Activated T-cell treated with anti-CD3 and anti-CD28 coated beads, Interleukin-2, amount 50 U/mL, for 72 hours (primary cell): ENCODE measurements around the gene RNU1-4. TPM values are rescaled to one million over a fixed set of nuclear protein-coding genes. Genes with fewer than 3 reads are reported as not detected.

ENCODE experiments used
- total RNA-seq, 2 donors: library from RNA; stranded (reverse); gene quantifications; one replicate each; pipeline ENCODE4 v1.2.3, GENCODE V29; 2022

Gene RNU1-4
- total RNA-seq, 2 donors from 2014 or later = 1,100 to 1,278 TPM

Other genes starting within 250 kb of the RNU1-4 start
- gene RNU1-1, start 226.2 kb upstream of the RNU1-4 start, total RNA-seq = 1,000 to 10,000 TPM; 1,100 to 1,278 TPM
- 10 to 100 TPM; 14.7 to 17.6 TPM for gene NBPF1, start 127.0 kb upstream of the RNU1-4 start, total RNA-seq
- gene RNU1-3, start 73.6 kb upstream of the RNU1-4 start, total RNA-seq = 1,000 to 10,000 TPM; 1,100 to 1,278 TPM
- gene RNU1-2, start 155.5 kb downstream of the RNU1-4 start, total RNA-seq = 1,000 to 10,000 TPM; 1,100 to 1,278 TPM
- gene CROCC, start 181.4 kb downstream of the RNU1-4 start, total RNA-seq = 10 to 100 TPM; 16.8 to 24.7 TPM
- gene MFAP2, start 240.1 kb downstream of the RNU1-4 start, total RNA-seq = under 1 TPM; 0.37 to 0.67 TPM